Karpas-422 (cell line): ENCODE measurements around the gene LILRB3. TPM values are rescaled to one million over a fixed set of nuclear protein-coding genes. Genes with fewer than 3 reads are reported as not detected.

Source experiments
- DNase-seq: peaks from one replicate; pipeline ENCODE4 v3.0.0-alpha.2; 2015
- H2AFZ ChIP-seq: fragments of 200-600 bp; sonication (generic); 2 replicates; pipeline ENCODE4 v1.6.1; 2014; ENCODE audit warnings: antibody characterized with exemption, low read length, mixed read lengths
- H3K27ac ChIP-seq: fragments of 200-600 bp; sonication (generic); 2 replicates; pipeline ENCODE4 v1.5.1; 2014; ENCODE audit warnings: mild to moderate bottlenecking, low read length, moderate library complexity
- H3K27me3 ChIP-seq: fragments of 200-600 bp; sonication (generic); 2 replicates; pipeline ENCODE4 v1.6.1; 2014; ENCODE audit warnings: low read length, mixed read lengths
- H3K36me3 ChIP-seq: fragments of 200-600 bp; sonication (generic); 2 replicates; pipeline ENCODE4 v1.6.1; 2014; ENCODE audit warnings: low read length, mixed read lengths; ENCODE audit not compliant: insufficient read depth
- H3K4me1 ChIP-seq: fragments of 200-600 bp; sonication (generic); 2 replicates; pipeline ENCODE4 v1.6.1; 2014; ENCODE audit warnings: mild to moderate bottlenecking, low read length, mixed read lengths
- H3K4me2 ChIP-seq: fragments of 200-600 bp; sonication (generic); 2 replicates; pipeline ENCODE4 v1.6.1; 2014; ENCODE audit warnings: low read length, low read depth, mild to moderate bottlenecking; ENCODE audit not compliant: poor library complexity, severe bottlenecking
- H3K4me3 ChIP-seq: fragments of 200-600 bp; sonication (generic); 2 replicates; pipeline ENCODE4 v1.5.1; 2014; ENCODE audit warnings: mild to moderate bottlenecking, antibody characterized with exemption, low read length, mixed read lengths
- H3K79me2 ChIP-seq: fragments of 200-600 bp; sonication (generic); 2 replicates; pipeline ENCODE4 v1.6.1; 2014; ENCODE audit warnings: mild to moderate bottlenecking, low read length, mixed read lengths
- H3K9ac ChIP-seq: fragments of 200-600 bp; sonication (generic); 2 replicates; pipeline ENCODE4 v1.6.0; 2014; ENCODE audit warnings: low read length
- H3K9me2 ChIP-seq: fragments of 200-600 bp; sonication (generic), shearing (Covaris generic); replicated peaks from 2 replicates; pipeline ENCODE4 v1.6.0; 2014; ENCODE audit warnings: mild to moderate bottlenecking, low read length, moderate library complexity; ENCODE audit not compliant: insufficient read depth
- H3K9me3 ChIP-seq: fragments of 300-700, 200-600 bp; sonication (generic); 2 replicates; pipeline ENCODE4 v1.6.1; 2014; ENCODE audit warnings: low read length, mixed read lengths
- H4K20me1 ChIP-seq: fragments of 200-600 bp; sonication (generic); 2 replicates; pipeline ENCODE4 v1.6.1; 2014; ENCODE audit warnings: mild to moderate bottlenecking, antibody characterized with exemption, low read length, low read depth; ENCODE audit not compliant: insufficient read depth
- total RNA-seq: library from RNA; depleted of rRNA; stranded (reverse); fragments of >200 nt; shearing (Covaris generic); gene quantifications from 2 replicates; pipeline ENCODE4 v1.2.3, GENCODE V29; 2014; ENCODE audit warnings: low replicate concordance

The LILRB3 gene
- total RNA-seq, 1 experiment from 2014 or later, result not detected

DNA sequence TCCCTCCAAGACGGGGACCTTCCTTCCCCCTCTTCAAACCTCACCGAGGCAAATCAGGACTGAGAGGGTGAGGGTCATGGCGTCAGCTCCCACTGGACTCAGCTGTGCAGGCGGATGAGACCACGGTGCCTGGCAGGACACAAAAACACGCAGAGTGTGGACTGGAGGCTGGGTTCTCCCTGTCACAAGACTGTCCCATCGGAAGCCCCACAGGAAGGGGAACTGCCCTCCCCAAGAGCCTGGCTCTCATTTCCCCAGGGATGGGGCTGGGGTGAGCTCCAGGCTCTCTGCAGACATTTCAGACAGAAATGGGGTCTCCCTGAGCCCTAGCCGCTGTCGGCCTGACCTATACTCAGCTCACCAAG, 34.3 kb upstream of the LILRB3 start, which contains the start of gene LILRB5:
TSS of gene LILRB5 (minus strand) at position 158 of the 365 bp plus-strand sequence. CDS start at position 78, 80 bp downstream.
- no peaks in the 10 kb centered on the region for H3K4me1 ChIP-seq
- H3K4me2 ChIP-seq, result no peak within 1 kb of the TSS
- H3K4me3 ChIP-seq, result no peak within 1 kb of the TSS
- no peaks in the 10 kb centered on the region for H3K9me2 ChIP-seq
- H2AFZ ChIP-seq, result no peak within 1 kb of the TSS
- no peak within 1 kb of the TSS for H3K9ac ChIP-seq
- H3K27me3 ChIP-seq, result no peaks in the 10 kb centered on the region
- no peak within 1 kb of the TSS for H3K27ac ChIP-seq
- H4K20me1 ChIP-seq, result no peaks in the 10 kb centered on the region; the same call in 1 of the 2 replicates
- no peaks in the 10 kb centered on the region for H3K9me3 ChIP-seq
- no peaks in the 10 kb centered on the region for H3K79me2 ChIP-seq
- no peak for DNase-seq
- no peaks in the 10 kb centered on the region for H3K36me3 ChIP-seq

DNA sequence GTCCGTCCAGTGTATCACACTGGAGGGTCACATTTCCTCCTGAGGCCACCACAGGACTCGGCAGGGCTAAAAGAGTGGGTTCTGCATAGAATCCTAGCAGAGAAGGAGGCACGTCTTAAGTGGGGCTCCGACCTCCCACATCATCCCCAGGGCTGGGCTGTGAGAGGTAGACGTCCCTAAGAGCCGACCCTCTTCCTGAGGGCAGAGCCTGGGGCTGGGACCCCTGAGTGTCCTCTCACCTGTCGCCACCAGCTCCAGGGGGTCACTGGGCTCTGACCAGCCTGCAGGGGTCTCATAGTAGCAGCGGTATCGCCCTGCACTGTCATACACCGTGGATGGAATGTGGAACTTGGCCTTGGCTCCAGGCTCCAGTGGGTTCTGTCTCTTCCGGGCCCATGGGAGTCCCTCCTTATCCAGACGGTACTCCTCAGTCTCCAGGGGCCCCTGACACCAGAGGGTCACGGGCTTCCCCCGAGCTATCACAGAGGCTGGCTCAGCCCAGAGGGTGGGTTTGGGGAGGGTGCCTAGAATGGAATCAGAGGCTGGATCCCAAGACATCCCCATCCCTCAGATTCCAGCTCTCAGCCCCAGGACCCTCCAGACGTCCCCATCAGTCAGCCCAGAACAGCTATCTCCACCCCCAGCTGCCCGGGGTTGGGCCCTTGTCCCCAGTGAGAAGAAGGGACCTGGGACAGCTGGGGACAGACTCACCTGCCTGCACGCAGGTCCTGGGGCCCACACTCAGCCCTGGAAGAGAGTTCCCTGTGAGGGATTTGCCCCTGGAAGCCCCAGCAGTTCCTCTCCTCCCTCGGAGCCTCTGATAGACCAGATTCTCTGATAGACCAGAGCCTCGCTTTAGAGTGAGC, 33.7 kb upstream of the LILRB3 start:
- Histone ChIP-seq H2AFZ (no peak overlapping the region), H3K4me2 (no peak overlapping the region), H3K4me3 (no peak overlapping the region), H3K36me3 (no peaks in the 10 kb centered on the region), H3K79me2 (no peaks in the 10 kb centered on the region), H3K9ac (no peak overlapping the region), H4K20me1 (no peaks in the 10 kb centered on the region; the same call in 1 of the 2 replicates), H3K4me1 (no peaks in the 10 kb centered on the region), H3K9me2 (no peaks in the 10 kb centered on the region), H3K27ac (no peak overlapping the region), H3K9me3 (no peaks in the 10 kb centered on the region), H3K27me3 (no peaks in the 10 kb centered on the region)
- DNase-seq, result no peak

DNA sequence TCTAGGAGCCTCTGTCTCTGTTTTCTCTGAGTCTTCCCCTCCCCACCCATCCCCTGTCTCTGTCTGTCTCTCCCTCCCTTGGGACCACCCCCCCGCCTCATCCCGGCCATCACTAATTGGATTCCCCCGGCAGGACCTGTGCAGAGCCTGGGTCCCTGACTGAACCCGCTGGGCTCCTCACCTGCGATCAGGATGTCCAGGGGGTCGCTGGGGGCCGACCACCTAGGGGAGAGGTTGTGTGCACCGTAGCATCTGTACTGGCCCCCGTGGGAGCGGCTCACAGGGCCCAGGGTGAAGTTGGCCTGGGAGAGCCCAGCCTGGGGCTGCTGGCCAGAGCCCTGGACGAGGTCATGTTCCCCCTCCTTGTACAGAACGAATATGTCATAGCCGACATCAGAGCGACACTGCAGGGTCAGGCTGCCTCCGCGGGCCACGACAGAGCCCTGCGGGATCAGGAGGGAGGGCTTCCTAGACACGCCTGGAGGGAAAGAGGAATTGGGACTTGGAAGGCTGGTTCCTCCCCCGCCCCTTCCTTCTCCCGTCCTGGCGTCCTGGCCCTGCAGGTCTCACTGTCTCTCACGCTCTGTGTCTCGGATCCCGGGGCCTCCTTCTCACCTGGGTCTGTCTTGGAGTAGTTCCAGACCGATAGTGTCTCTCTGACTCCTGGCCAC, 32.4 kb upstream of the LILRB3 start:
- Histone ChIP-seq H3K9me3 (no peaks in the 10 kb centered on the region), H3K4me1 (no peaks in the 10 kb centered on the region), H3K79me2 (no peaks in the 10 kb centered on the region), H3K27me3 (no peaks in the 10 kb centered on the region), H3K9me2 (no peaks in the 10 kb centered on the region), H3K27ac (no peak overlapping the region), H4K20me1 (no peaks in the 10 kb centered on the region; the same call in 1 of the 2 replicates), H3K9ac (no peak overlapping the region), H3K36me3 (no peaks in the 10 kb centered on the region), H3K4me2 (no peak overlapping the region), H3K4me3 (no peak overlapping the region), H2AFZ (no peak overlapping the region)
- DNase-seq, result no peak

DNA sequence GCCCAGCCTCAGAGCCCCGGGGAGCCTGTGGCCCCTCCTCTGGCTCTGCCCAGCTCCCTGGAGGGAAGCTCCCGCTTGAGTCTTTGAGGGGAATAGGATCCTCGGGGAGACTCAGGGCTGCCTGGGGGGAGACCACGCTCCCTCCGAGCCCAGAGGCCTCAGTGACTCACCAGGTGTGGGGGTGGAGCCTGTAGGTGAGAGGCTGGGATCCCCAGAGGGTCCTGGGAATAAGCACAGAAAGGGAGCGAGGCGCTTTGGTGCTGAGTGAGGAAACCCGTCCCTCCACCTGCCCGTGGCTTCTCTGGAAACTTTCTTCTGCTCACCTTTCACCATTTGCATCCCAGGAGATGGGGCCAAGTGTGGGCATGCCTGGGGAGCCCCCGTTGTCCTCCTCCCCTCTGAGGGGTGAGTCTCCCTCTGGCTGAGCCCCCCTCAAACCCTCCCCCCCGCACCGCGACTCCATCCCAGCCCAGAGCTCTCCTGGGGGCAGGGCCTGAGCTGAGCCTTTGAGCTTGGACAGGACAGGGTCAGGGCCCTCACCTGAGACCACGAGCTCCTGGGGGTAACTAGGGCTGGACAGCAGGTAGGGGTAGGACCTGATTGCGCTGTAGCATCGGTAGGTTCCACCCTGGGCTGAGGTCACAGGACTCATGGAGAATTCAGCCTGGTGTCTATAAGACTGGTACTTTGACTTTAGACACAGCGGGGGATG, 31.5 kb upstream of the LILRB3 start:
- H3K9ac ChIP-seq, result no peak overlapping the region

DNA sequence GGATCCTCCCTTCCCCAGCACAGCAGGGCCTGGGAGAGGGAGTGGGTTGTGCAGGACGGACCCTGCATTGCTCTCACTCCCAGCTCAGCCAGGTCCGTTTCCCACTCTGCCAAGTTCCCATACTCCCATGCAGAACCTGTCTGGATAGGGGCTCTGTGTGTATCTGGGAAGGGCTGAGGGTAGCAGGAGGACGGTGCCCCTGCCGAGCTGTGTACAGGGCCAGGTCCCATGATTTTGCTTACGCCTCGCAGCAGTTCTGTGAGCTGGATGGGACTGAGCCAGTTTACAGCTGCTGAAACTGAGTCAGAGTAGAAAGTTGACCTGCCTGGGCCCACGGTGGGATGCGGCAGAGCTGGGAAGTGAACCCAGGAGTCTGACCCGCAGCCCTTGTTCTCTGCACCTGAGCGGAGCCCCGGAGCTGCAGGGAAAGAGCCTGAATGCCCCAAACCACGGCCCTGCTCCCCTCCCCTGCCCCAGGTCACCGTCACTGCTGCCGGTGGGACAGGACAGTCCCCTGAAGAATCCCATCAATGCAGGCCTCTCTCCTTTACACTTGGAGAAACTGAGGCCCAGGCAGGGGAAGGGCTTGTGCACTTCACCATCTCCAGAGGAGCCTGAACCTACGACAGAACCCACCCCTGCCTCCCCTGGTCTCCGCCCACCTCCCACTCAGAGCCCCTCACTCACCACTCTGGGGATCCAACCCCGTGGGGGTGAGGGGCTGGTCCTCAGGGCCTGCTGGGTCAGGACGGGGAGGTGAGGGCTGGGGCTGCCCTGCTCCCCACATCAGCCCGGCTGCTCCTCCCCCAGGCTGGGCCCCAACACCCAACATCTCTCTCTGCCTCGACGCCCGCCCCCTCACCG, 30.8 kb upstream of the LILRB3 start:
- H3K9me3 ChIP-seq, result no peaks in the 10 kb centered on the region
- no peaks in the 10 kb centered on the region; the same call in 1 of the 2 replicates for H4K20me1 ChIP-seq
- H3K9ac ChIP-seq, result no peak overlapping the region
- no peaks in the 10 kb centered on the region for H3K4me1 ChIP-seq
- H3K4me2 ChIP-seq, result no peak overlapping the region
- H3K36me3 ChIP-seq, result no peaks in the 10 kb centered on the region
- no peak overlapping the region for H3K4me3 ChIP-seq
- H3K9me2 ChIP-seq, result no peaks in the 10 kb centered on the region
- no peak overlapping the region for H3K27ac ChIP-seq
- no peaks in the 10 kb centered on the region for H3K79me2 ChIP-seq
- no peak for DNase-seq
- no peak overlapping the region for H2AFZ ChIP-seq
- H3K27me3 ChIP-seq, result no peaks in the 10 kb centered on the region

More for the DNA sequence above, 31.5 kb upstream of the LILRB3 start:
- H3K79me2 ChIP-seq, result no peaks in the 10 kb centered on the region
- H4K20me1 ChIP-seq, result no peaks in the 10 kb centered on the region; the same call in 1 of the 2 replicates
- no peaks in the 10 kb centered on the region for H3K9me2 ChIP-seq
- no peaks in the 10 kb centered on the region for H3K27me3 ChIP-seq
- no peak for DNase-seq
- H3K4me2 ChIP-seq, result no peak overlapping the region
- no peak overlapping the region for H2AFZ ChIP-seq
- H3K27ac ChIP-seq, result no peak overlapping the region
- no peaks in the 10 kb centered on the region for H3K9me3 ChIP-seq
- H3K4me1 ChIP-seq, result no peaks in the 10 kb centered on the region
- H3K4me3 ChIP-seq, result no peak overlapping the region
- H3K36me3 ChIP-seq, result no peaks in the 10 kb centered on the region

DNA sequence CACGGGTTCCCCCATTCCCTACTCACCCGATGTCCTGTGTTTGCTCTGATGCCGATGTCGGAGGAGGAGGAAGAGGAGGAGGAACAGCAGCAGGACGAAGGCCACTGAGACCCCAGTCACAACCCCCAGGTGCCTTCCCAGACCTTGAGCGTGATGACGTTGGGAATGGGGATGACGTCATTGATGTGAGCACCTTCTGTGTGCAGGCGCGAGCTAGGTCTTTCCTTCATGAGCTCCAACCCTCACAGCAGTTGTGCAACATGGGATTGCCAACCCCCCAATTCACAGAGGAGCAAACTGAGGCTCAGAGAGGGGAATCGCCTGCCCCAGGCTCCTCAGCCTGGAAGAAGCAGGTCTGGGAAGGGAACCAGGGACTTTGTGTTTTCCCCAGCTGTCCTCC, 30.0 kb upstream of the LILRB3 start:
- Histone ChIP-seq H3K79me2 (no peaks in the 10 kb centered on the region), H3K27ac (no peak overlapping the region)
- no peak for DNase-seq

DNA sequence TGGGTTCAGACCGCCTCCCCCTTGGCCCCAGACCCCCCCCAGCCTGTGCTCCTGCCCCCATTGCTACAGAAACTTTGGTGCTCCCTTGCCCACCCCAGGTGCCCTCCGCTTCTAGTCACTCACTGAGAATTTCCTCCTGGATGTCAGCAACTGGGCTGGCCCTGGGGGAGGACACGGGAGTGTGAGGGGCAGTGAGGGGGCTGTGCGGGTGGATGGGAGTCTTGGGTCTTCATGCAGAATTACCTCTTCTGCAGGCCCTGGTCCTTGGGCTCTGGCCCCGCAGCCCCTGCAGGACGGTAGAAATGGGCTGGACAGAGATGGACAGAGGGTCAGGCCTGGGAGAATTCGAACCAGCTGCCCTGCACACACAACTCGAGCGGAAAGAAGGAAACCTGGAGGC, 29.4 kb upstream of the LILRB3 start:
- H3K4me1 ChIP-seq, result no peaks in the 10 kb centered on the region
- H3K4me3 ChIP-seq, result no peak overlapping the region
- H3K79me2 ChIP-seq, result no peaks in the 10 kb centered on the region
- DNase-seq, result no peak
- H3K9me3 ChIP-seq, result no peaks in the 10 kb centered on the region
- H3K9me2 ChIP-seq, result no peaks in the 10 kb centered on the region
- no peak overlapping the region for H3K27ac ChIP-seq
- no peak overlapping the region for H3K9ac ChIP-seq
- H4K20me1 ChIP-seq, result no peaks in the 10 kb centered on the region; the same call in 1 of the 2 replicates
- no peak overlapping the region for H3K4me2 ChIP-seq
- no peaks in the 10 kb centered on the region for H3K27me3 ChIP-seq
- no peak overlapping the region for H2AFZ ChIP-seq
- H3K36me3 ChIP-seq, result no peaks in the 10 kb centered on the region

More for the DNA sequence above, 30.0 kb upstream of the LILRB3 start:
- H3K4me2 ChIP-seq, result no peak overlapping the region
- H3K4me3 ChIP-seq, result no peak overlapping the region
- H3K9ac ChIP-seq, result no peak overlapping the region
- no peaks in the 10 kb centered on the region for H3K9me3 ChIP-seq
- H3K36me3 ChIP-seq, result no peaks in the 10 kb centered on the region
- H3K27me3 ChIP-seq, result no peaks in the 10 kb centered on the region
- no peaks in the 10 kb centered on the region for H3K4me1 ChIP-seq
- no peaks in the 10 kb centered on the region for H3K9me2 ChIP-seq
- no peak overlapping the region for H2AFZ ChIP-seq
- H4K20me1 ChIP-seq, result no peaks in the 10 kb centered on the region; the same call in 1 of the 2 replicates
